ENCODE results near the gene SPATA7.

The SPATA7 gene

GRCh38 chr14:88421286-88421685, 35.8 kb downstream of the SPATA7 start:
- no peak for DNase-seq

- DNase-seq: no peak
These were observed 36.6 kb downstream of the SPATA7 start for GRCh38 chr14:88422047-88422446.

GRCh38 chr14:88422919-88423650, 37.6 kb downstream of the SPATA7 start:
- DNase-seq: no peak

- DNase-seq: no peak
These were observed 39.1 kb downstream of the SPATA7 start for GRCh38 chr14:88424573-88424972.

- no peak for DNase-seq
These were observed 40.8 kb downstream of the SPATA7 start for GRCh38 chr14:88426271-88426670.

- no peak for DNase-seq
These were observed 45.5 kb downstream of the SPATA7 start for GRCh38 chr14:88430976-88431375.

GRCh38 chr14:88437658-88438057, 52.2 kb downstream of the SPATA7 start:
- DNase-seq: no peak

- DNase-seq: no peak
These were observed 53.6 kb downstream of the SPATA7 start for GRCh38 chr14:88439088-88439487.

- DNase-seq: no peak
These were observed 66.8 kb downstream of the SPATA7 start for GRCh38 chr14:88452231-88452630.

GRCh38 chr14:88454886-88455285, 69.4 kb downstream of the SPATA7 start:
- no peak for DNase-seq

- no peak for DNase-seq
These were observed 77.9 kb downstream of the SPATA7 start for GRCh38 chr14:88463318-88463717.

- no peak for DNase-seq
These were observed 82.9 kb downstream of the SPATA7 start for GRCh38 chr14:88468406-88468805.

- DNase-seq: no peak
These were observed 85.3 kb downstream of the SPATA7 start for GRCh38 chr14:88470542-88471440.

GRCh38 chr14:88473791-88474190, 88.3 kb downstream of the SPATA7 start:
- DNase-seq: no peak

- no peak for DNase-seq
These were observed 90.8 kb downstream of the SPATA7 start for GRCh38 chr14:88476214-88476774.

GRCh38 chr14:88476825-88477224, 91.4 kb downstream of the SPATA7 start:
- no peak for DNase-seq

- no peak for DNase-seq
These were observed 92.2 kb downstream of the SPATA7 start for GRCh38 chr14:88477513-88478250.

- no peak for DNase-seq
These were observed 93.5 kb downstream of the SPATA7 start for GRCh38 chr14:88478931-88479330.

- no peak for DNase-seq
These were observed 94.1 kb downstream of the SPATA7 start for GRCh38 chr14:88479574-88479987.

- no peak for DNase-seq
These were observed 95.6 kb downstream of the SPATA7 start for GRCh38 chr14:88481059-88481458.

GRCh38 chr14:88481794-88482193, 96.3 kb downstream of the SPATA7 start:
- no peak for DNase-seq

- no peak for DNase-seq
These were observed 97.1 kb downstream of the SPATA7 start for GRCh38 chr14:88482524-88482923.
